HUES48 (cell line): ENCODE data around the gene NEGR1.

ENCODE experiments used
- H3K27ac ChIP-seq: one replicate; pipeline ENCODE4 v1.7.0; 2013; ENCODE audit warnings: low read depth, low read length, inconsistent platforms
- H3K27me3 ChIP-seq: 2 replicates; pipeline ENCODE4 v1.6.1; 2013; ENCODE audit warnings: mild to moderate bottlenecking, low read length; ENCODE audit not compliant: control insufficient read depth, insufficient read depth
- H3K36me3 ChIP-seq: 2 replicates; pipeline ENCODE4 v1.6.1; 2013; ENCODE audit warnings: low read length; ENCODE audit not compliant: control insufficient read depth, insufficient read depth
- H3K4me1 ChIP-seq: 2 replicates; pipeline ENCODE4 v1.6.1; 2013; ENCODE audit warnings: mild to moderate bottlenecking, low read length; ENCODE audit not compliant: control insufficient read depth, insufficient read depth
- H3K4me3 ChIP-seq: 2 replicates; pipeline ENCODE4 v1.5.1; 2013; ENCODE audit warnings: mild to moderate bottlenecking, low read depth, low read length
- H3K9ac ChIP-seq: 2 replicates; pipeline ENCODE4 v1.6.1; 2013; ENCODE audit warnings: mild to moderate bottlenecking, low read depth, low read length, moderate library complexity
- H3K9me3 ChIP-seq: 2 replicates; pipeline ENCODE4 v1.6.1; 2013; ENCODE audit warnings: low read length; ENCODE audit not compliant: control insufficient read depth, insufficient read depth

Gene NEGR1

GRCh38 chr1:71766748-71767147 lies 515.6 kb downstream of the NEGR1 start:
- no peaks in the 10 kb centered on the region for H3K4me1 ChIP-seq
- H3K27me3 ChIP-seq = no peaks in the 10 kb centered on the region
- H3K27ac ChIP-seq = no peak overlapping the region
- no peak overlapping the region for H3K9ac ChIP-seq
- H3K9me3 ChIP-seq = no peaks in the 10 kb centered on the region
- H3K36me3 ChIP-seq = no peaks in the 10 kb centered on the region
- no peak overlapping the region for H3K4me3 ChIP-seq

- Histone ChIP-seq H3K9ac (no peak overlapping the region), H3K9me3 (no peaks in the 10 kb centered on the region), H3K27me3 (no peaks in the 10 kb centered on the region), H3K27ac (no peak overlapping the region), H3K4me3 (no peak overlapping the region), H3K36me3 (no peaks in the 10 kb centered on the region), H3K4me1 (no peaks in the 10 kb centered on the region)
Measured at GRCh38 chr1:71762514-71763255, 519.7 kb downstream of the NEGR1 start.

GRCh38 chr1:71755441-71755840 lies 526.9 kb downstream of the NEGR1 start:
- no peaks in the 10 kb centered on the region for H3K36me3 ChIP-seq
- no peak overlapping the region for H3K4me3 ChIP-seq
- H3K27me3 ChIP-seq = no peaks in the 10 kb centered on the region
- no peak overlapping the region for H3K9ac ChIP-seq
- H3K27ac ChIP-seq = no peak overlapping the region
- peaks cover 5% of the 10 kb centered on the region for H3K4me1 ChIP-seq
- H3K9me3 ChIP-seq = no peaks in the 10 kb centered on the region

GRCh38 chr1:71753746-71754145 lies 528.6 kb downstream of the NEGR1 start:
- Histone ChIP-seq H3K27ac (no peak overlapping the region), H3K4me1 (peaks cover 5% of the 10 kb centered on the region), H3K27me3 (no peaks in the 10 kb centered on the region), H3K4me3 (no peak overlapping the region), H3K36me3 (no peaks in the 10 kb centered on the region), H3K9me3 (no peaks in the 10 kb centered on the region), H3K9ac (no peak overlapping the region)

- H3K4me1 ChIP-seq = no peaks in the 10 kb centered on the region
- no peak overlapping the region for H3K4me3 ChIP-seq
- H3K36me3 ChIP-seq = no peaks in the 10 kb centered on the region
- H3K27ac ChIP-seq = no peak overlapping the region
- no peaks in the 10 kb centered on the region for H3K9me3 ChIP-seq
- no peaks in the 10 kb centered on the region for H3K27me3 ChIP-seq
- no peak overlapping the region for H3K9ac ChIP-seq
Measured at GRCh38 chr1:71745326-71745725, 537.0 kb downstream of the NEGR1 start.

GRCh38 chr1:71743862-71744261 lies 538.5 kb downstream of the NEGR1 start:
- no peak overlapping the region for H3K9ac ChIP-seq
- H3K4me3 ChIP-seq = no peak overlapping the region
- peaks cover 3% of the 10 kb centered on the region; the same call in 1 of the 2 replicates for H3K4me1 ChIP-seq
- H3K27me3 ChIP-seq = no peaks in the 10 kb centered on the region
- H3K36me3 ChIP-seq = no peaks in the 10 kb centered on the region
- no peak overlapping the region for H3K27ac ChIP-seq
- no peaks in the 10 kb centered on the region for H3K9me3 ChIP-seq

GRCh38 chr1:71738910-71739309 lies 543.4 kb downstream of the NEGR1 start:
- Histone ChIP-seq H3K4me1 (peaks cover 31% of the 10 kb centered on the region), H3K4me3 (no peak overlapping the region), H3K27me3 (no peaks in the 10 kb centered on the region), H3K9ac (no peak overlapping the region), H3K27ac (no peak overlapping the region), H3K9me3 (no peaks in the 10 kb centered on the region), H3K36me3 (no peaks in the 10 kb centered on the region)

- peaks cover 31% of the 10 kb centered on the region for H3K4me1 ChIP-seq
- H3K4me3 ChIP-seq = no peak overlapping the region
- H3K9ac ChIP-seq = no peak overlapping the region
- H3K36me3 ChIP-seq = no peaks in the 10 kb centered on the region
- H3K27me3 ChIP-seq = no peaks in the 10 kb centered on the region
- no peaks in the 10 kb centered on the region for H3K9me3 ChIP-seq
- H3K27ac ChIP-seq = peak overlapping the region; percentile 85
Measured at GRCh38 chr1:71738256-71738655, 544.1 kb downstream of the NEGR1 start.

- Histone ChIP-seq H3K4me1 (peaks cover 31% of the 10 kb centered on the region), H3K27ac (peak overlapping the region; percentile 85), H3K9ac (no peak overlapping the region), H3K27me3 (no peaks in the 10 kb centered on the region), H3K4me3 (no peak overlapping the region), H3K36me3 (no peaks in the 10 kb centered on the region), H3K9me3 (no peaks in the 10 kb centered on the region)
Measured at GRCh38 chr1:71737768-71738167, 544.6 kb downstream of the NEGR1 start.

- Histone ChIP-seq H3K27ac (no peak overlapping the region), H3K36me3 (no peaks in the 10 kb centered on the region), H3K9ac (no peak overlapping the region), H3K4me1 (peaks cover 23% of the 10 kb centered on the region), H3K27me3 (no peaks in the 10 kb centered on the region), H3K9me3 (no peaks in the 10 kb centered on the region), H3K4me3 (no peak overlapping the region)
Measured at GRCh38 chr1:71733121-71733520, 549.2 kb downstream of the NEGR1 start.

- Histone ChIP-seq H3K27me3 (no peaks in the 10 kb centered on the region), H3K9ac (no peak overlapping the region), H3K9me3 (no peaks in the 10 kb centered on the region), H3K4me1 (no peaks in the 10 kb centered on the region), H3K4me3 (no peak overlapping the region), H3K36me3 (no peaks in the 10 kb centered on the region), H3K27ac (no peak overlapping the region)
Measured at GRCh38 chr1:71721532-71721931, 560.8 kb downstream of the NEGR1 start.
